B cell (primary cell): ENCODE measurements around the gene PISD.

Source experiments
- EZH2 ChIP-seq: IDR thresholded peaks from 2 replicates; pipeline ENCODE4 v1.6.1; 2012; ENCODE audit warnings: borderline replicate concordance, low read depth, mild to moderate bottlenecking, moderate library complexity, low read length; ENCODE audit not compliant: insufficient read depth, poor library complexity, severe bottlenecking
- TF ChIP-seq, protein P1 (sequence below): fragments of 200-600 bp; IDR thresholded peaks from one replicate; pipeline ENCODE4 v1.8.0; 2022; ENCODE audit warnings: antibody characterized with exemption, mild to moderate bottlenecking

DNA sequence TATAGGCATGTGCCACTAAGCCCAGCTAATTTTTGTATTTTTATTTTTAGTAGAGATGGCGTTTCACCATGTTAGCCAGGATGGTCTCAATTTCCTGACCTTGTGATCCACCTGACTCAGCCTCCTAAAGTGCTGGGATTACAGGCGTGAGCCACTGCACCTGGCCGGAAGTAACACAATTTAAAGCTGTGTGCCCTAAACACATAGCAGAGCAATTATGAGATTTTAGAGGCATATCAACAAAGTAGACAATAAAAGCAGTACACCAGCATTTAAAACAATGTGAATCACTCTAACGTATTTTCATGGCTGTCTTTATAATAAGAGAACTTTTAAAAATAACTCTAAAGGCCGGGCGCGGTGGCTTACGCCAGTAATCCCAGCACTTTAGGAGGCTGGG lies 45.5 kb upstream of the PISD start:
- TF ChIP-seq, protein P1, sequence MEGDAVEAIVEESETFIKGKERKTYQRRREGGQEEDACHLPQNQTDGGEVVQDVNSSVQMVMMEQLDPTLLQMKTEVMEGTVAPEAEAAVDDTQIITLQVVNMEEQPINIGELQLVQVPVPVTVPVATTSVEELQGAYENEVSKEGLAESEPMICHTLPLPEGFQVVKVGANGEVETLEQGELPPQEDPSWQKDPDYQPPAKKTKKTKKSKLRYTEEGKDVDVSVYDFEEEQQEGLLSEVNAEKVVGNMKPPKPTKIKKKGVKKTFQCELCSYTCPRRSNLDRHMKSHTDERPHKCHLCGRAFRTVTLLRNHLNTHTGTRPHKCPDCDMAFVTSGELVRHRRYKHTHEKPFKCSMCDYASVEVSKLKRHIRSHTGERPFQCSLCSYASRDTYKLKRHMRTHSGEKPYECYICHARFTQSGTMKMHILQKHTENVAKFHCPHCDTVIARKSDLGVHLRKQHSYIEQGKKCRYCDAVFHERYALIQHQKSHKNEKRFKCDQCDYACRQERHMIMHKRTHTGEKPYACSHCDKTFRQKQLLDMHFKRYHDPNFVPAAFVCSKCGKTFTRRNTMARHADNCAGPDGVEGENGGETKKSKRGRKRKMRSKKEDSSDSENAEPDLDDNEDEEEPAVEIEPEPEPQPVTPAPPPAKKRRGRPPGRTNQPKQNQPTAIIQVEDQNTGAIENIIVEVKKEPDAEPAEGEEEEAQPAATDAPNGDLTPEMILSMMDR = no peak
- no peak for TF ChIP-seq EZH2
